Measurements from ENCODE around the gene SMIM44.

Gene SMIM44

DNA sequence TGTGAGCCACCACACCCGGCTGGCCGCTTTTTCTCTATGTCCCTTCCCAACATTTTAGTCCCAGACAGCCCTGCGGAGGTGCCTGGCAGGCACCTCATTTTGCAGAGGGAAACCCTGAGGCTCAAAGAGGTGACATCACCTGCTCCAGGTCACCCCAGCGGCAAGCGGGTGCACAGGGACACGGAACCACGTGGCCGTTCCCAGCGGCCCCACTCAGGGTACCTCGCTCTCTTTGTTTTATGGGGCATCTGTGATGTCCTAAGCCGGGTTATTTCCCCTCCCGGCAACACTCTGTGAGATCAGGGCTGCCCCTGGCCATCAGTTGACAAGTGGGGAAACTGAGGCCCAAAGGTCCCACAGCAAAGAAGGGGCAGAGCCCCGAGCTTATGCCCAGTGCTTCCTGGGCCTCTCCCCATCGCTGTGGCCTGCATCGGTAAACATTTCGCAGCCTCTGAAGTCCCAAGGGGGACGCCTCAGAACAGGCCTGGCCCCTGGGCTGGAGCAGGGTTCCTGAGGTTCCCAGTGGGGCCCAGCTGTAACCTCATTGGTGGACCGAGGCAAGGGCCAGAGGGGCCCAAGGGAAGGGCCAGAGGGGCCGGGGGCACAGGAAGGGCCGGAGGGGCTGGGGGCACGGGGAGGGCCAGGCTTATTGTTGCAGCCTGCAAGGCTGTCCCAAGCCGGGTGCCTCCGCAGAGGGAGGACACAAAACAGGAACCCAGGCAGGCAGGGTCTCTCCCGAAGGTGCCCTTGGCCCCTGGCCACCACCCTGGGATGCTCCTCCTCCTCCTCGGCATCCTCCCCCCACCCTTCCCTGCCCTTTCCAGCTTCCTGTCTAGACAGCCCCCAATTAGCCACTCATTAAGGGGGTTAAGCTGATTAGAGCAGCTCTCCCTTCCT is 41.9 kb downstream of the SMIM44 start:
- no peak overlapping the region for H3K4me3 ChIP-seq (ENCODE audit: low read depth, low read length)
- TF ChIP-seq, protein P1, sequence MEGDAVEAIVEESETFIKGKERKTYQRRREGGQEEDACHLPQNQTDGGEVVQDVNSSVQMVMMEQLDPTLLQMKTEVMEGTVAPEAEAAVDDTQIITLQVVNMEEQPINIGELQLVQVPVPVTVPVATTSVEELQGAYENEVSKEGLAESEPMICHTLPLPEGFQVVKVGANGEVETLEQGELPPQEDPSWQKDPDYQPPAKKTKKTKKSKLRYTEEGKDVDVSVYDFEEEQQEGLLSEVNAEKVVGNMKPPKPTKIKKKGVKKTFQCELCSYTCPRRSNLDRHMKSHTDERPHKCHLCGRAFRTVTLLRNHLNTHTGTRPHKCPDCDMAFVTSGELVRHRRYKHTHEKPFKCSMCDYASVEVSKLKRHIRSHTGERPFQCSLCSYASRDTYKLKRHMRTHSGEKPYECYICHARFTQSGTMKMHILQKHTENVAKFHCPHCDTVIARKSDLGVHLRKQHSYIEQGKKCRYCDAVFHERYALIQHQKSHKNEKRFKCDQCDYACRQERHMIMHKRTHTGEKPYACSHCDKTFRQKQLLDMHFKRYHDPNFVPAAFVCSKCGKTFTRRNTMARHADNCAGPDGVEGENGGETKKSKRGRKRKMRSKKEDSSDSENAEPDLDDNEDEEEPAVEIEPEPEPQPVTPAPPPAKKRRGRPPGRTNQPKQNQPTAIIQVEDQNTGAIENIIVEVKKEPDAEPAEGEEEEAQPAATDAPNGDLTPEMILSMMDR (IDR thresholded peaks at IDR 0.05; ENCODE audit: low read depth, low read length, missing control alignments) = no peak
- DNase-seq (ENCODE audit: low read depth) = no peak

DNA sequence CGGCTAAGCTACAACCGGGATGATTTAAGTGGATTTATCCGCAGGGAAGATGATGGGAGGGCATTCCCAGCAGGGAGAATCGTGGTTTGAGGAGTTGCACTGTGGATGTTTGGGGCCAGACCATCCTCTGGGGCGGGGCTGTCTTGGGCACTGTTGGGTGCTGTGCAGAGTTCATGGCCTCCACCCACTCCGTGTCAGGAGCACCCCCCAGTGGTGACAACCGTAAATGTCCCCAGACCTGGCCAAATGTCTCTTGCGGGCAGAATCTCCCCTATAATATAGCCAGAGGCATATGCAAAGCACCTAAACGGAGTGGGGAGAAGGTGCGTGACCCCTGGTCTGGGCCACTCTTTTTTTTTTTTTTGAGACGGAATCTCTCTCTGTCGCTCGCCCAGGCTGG is 43.2 kb downstream of the SMIM44 start:
- no peak overlapping the region for H3K4me3 ChIP-seq (ENCODE audit: low read depth, low read length)
- no peak for DNase-seq (ENCODE audit: low read depth)
- TF ChIP-seq, protein P1 (IDR thresholded peaks at IDR 0.05; ENCODE audit: low read depth, low read length, missing control alignments) = peak; percentile 75

DNA sequence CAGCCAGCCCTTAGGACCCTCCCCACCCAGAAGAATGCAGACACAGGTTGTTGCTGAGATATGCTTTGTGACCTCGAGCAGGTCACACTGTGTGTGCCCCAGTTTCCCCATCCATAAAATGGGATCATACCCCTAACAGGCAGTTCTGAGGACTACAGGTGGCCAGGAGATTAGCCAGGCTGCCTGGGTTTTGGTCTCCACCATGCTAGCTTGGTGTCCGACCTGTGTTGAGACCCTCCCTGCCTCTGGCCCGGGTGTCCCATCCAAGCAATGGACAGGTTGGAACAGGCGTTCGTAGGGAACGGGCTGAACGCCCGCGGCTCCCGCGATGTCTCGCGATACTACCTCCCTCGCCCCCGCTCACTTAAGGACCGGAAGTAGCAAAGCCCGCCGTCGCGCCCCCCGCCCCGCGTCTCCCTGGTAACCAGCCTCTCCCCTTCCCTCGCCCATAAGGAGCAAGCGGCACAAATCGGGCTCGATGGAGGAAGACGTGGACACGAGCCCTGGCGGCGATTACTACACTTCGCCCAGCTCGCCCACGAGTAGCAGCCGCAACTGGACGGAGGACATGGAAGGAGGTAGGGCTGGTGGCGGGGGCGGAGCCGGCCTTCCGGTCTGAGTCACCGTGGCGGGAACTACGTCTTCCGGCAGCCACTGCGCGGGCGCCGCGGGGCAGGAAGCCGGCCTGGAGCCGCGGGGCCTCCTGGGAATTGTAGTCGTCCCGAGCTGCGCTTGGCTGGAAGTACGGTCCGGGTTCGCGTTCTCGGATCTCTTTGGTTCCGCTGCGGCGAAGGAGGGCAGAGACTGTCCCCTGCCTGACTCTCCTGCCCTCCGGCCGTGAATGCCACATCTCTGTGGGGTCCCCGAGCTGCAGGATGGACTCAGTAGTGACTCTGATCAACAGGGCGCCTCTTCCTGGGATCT is 48.3 kb downstream of the SMIM44 start:
- DNase-seq (ENCODE audit: low read depth) = peak; percentile 92
- peak overlapping the region; percentile 63 for H3K4me3 ChIP-seq (ENCODE audit: low read depth, low read length)
- TF ChIP-seq, protein P1 (IDR thresholded peaks at IDR 0.05; ENCODE audit: low read depth, low read length, missing control alignments) = no peak

DNA sequence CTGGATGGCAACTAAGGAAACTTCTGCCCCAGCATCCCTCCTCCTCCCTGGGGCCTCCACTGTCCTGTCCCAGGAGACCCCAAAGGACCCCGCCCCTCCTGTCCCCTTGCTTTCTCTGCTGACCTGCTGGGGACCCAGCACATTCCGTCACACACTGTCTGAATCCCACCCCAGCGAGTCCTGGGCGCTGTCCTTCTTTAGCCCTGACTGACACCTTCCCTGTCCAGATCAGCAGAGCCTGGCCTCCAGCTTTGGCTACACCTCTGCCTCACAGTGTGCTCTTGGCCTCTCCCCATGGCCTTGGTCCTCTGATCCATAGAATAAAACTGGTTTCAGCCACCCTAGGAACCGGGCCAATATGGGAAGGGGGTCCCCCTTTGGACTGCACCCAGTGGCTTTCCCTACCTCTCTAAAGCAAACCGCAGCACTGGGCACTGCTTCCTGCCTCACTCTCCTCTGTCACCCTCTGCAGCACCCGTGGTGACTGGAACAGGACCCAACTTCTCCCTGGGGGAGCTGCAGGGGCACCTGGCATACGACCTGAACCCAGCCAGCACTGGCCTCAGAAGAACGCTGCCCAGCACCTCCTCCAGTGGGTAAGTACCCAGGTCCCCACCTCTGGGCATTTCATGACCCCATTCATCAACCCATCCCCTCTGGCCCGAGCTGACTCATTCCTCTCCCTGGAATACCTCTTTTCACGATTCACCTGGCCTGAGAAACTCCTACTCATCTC is 49.3 kb downstream of the SMIM44 start:
- no peak for DNase-seq (ENCODE audit: low read depth)
- peak overlapping the region; percentile 63 for H3K4me3 ChIP-seq (ENCODE audit: low read depth, low read length)
- TF ChIP-seq, protein P1 (IDR thresholded peaks at IDR 0.05; ENCODE audit: low read depth, low read length, missing control alignments) = no peak

DNA sequence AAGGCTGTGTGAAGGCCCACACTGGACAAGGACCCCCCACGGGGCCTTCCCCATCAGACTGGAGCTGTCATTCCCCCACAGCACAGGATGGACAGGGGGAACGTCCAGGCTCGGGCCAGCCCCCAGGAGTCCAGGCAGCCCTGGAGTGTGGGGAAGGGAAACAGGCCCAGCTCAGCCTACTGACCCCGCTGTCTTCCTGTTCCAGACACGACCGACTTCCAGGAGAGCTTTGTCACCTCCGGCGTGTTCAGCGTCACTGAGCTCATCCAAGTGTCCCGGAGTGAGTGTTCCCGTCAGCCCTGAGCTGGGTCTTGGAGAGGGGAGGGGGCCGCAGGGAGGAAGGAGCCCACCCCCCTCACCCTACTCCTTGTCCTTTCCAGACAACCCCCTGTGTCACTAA is 49.9 kb downstream of the SMIM44 start:
- TF ChIP-seq, protein P1 (IDR thresholded peaks at IDR 0.05; ENCODE audit: low read depth, low read length, missing control alignments) = no peak
- no peak for DNase-seq (ENCODE audit: low read depth)
- H3K4me3 ChIP-seq (ENCODE audit: low read depth, low read length) = no peak overlapping the region

All from GM12864 (cell line).